ENCODE data around the gene SMYD4. TPM values are rescaled to one million over a fixed set of nuclear protein-coding genes. Genes with fewer than 3 reads are reported as not detected.

Gene SMYD4
- total RNA-seq, 4 donors from 2014 or later: 15.1 to 18.1 (median 16.7) TPM

DNA sequence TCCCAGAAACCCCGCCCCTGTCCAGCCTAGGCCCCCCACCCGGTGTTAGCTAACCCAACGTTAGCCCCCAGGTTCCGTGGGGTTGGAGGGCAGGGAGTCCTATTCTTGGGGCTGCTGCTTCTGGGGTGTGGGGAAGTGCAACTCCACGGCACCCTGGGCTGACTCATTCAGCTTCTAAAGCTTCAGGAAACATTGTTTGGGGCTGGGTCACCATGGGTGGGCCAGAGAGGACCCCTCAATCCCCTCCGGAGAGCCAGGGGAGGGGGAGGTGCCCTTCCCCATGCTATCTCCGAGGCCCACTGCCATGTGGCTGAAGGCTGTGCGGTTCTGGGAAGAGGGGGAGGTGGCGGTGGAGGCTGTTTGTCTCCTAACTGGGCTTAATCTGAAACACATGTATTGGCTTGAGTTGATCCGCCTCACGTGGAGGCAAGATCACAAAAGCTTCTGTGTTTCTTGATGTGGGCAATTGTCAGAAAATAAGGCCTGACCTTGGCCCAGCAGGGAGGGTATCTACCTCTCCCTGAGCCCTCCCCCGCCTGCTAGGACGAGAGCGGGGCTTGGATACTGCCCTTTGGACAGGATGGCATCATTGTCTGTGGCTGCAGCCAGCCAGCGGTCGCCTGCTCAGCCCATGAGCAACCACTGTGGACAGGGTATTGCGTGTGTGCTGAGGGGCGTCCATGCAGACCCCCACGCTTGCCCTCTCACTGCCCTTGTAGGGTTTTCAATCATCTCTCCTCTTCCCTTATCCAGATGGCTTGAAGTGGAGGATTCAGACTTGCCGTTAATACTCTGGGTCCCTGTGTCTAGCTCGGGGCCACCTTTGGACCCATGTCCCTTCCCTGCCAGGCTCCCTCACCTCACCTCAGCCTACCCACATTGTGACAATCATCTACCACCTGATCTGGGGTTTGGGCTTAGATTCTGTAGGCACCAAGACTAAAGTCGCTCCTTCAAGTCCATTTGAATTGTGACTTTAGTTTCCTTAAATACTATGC is 66.5 kb downstream of the SMYD4 start:
- Histone ChIP-seq H3K4me1 (peaks cover 39 to 47% of the 10 kb centered on the region in 2 donors), H3K27ac (peak overlapping the region; percentile 97 to 100 (median 98)), H3K9me3 (no peaks in the 10 kb centered on the region), H3K4me3 (peak overlapping the region; percentile 65 to 82 (median 74)), H3K27me3 (no peaks in the 10 kb centered on the region), H3K36me3 (no peaks in the 10 kb centered on the region)
- in situ Hi-C loops (cut with MboI; ENCODE audit: low sequenced_read_pairs in 4 of 4) (no loop called here), intact Hi-C loops (cut with DNase I; ENCODE audit: low total_unique reads) (loop anchor here (1.0 to 5.0 kb wide), 4 partner anchors 20 to 104 kb away; no protein-coding TSS in a partner anchor)
- ATAC-seq (peak; percentile 49 to 51), DNase-seq (peak; percentile 71 to 74)
- TF ChIP-seq, protein P1, sequence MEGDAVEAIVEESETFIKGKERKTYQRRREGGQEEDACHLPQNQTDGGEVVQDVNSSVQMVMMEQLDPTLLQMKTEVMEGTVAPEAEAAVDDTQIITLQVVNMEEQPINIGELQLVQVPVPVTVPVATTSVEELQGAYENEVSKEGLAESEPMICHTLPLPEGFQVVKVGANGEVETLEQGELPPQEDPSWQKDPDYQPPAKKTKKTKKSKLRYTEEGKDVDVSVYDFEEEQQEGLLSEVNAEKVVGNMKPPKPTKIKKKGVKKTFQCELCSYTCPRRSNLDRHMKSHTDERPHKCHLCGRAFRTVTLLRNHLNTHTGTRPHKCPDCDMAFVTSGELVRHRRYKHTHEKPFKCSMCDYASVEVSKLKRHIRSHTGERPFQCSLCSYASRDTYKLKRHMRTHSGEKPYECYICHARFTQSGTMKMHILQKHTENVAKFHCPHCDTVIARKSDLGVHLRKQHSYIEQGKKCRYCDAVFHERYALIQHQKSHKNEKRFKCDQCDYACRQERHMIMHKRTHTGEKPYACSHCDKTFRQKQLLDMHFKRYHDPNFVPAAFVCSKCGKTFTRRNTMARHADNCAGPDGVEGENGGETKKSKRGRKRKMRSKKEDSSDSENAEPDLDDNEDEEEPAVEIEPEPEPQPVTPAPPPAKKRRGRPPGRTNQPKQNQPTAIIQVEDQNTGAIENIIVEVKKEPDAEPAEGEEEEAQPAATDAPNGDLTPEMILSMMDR (IDR thresholded peaks at IDR 0.05 in 4 of 5, conservative IDR thresholded peaks at IDR 0.05 in 1 of 5): no peak
- peak; percentile 45 to 50 for TF ChIP-seq POLR2A (IDR thresholded peaks at IDR 0.05)

DNA sequence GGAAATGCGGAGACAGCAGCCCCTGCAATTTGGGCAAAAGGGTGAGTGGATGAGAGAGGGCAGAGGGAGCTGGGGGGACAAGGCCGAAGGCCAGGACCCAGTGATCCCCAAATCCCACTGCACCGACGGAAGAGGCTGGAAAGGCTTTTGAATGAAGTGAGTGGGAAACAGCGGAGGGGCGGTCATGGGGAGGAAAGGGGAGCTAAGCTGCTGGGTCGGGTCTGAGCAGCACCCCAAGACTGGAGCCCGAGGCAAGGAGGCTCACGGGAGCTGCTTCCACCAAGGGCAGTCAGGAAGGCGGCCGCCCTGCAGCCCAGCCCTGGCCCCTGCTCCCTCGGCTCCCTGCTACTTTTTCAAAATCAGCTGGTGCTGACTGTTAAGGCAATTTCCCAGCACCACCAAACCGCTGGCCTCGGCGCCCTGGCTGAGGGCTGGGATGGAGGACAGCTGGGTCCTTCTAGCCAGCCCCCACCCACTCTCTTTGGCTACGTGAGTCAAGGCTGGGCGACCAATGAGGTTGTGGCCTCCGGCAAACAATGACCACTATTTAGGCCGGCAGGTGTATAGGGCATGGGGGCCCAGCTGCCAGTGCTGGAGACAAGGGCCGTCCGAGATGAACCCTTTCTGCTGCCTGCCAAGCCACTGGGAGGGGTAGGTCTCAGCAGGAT is 67.3 kb downstream of the SMYD4 start:
- in situ Hi-C loops (cut with MboI; ENCODE audit: low sequenced_read_pairs in 4 of 4): no loop called here
- DNase-seq (peak; percentile 74 to 85), ATAC-seq (peak; percentile 55)
- no peaks in the 10 kb centered on the region for H3K36me3 ChIP-seq
- no peaks in the 10 kb centered on the region for H3K9me3 ChIP-seq
- TF ChIP-seq, protein P1 (IDR thresholded peaks at IDR 0.05 in 4 of 5, conservative IDR thresholded peaks at IDR 0.05 in 1 of 5): no peak
- TF ChIP-seq POLR2A (IDR thresholded peaks at IDR 0.05): peak; percentile 70 to 72
- peaks cover 38 to 42% of the 10 kb centered on the region in 2 donors for H3K4me1 ChIP-seq
- H3K27ac ChIP-seq: peak overlapping the region; percentile 97 to 100 (median 98)
- peak overlapping the region; percentile 65 to 82 (median 74) for H3K4me3 ChIP-seq
- intact Hi-C loops (cut with DNase I; ENCODE audit: low total_unique reads): loop anchor here (2.0 to 5.0 kb wide), 3 partner anchors 32 to 105 kb away; no protein-coding TSS in a partner anchor
- no peaks in the 10 kb centered on the region for H3K27me3 ChIP-seq

DNA sequence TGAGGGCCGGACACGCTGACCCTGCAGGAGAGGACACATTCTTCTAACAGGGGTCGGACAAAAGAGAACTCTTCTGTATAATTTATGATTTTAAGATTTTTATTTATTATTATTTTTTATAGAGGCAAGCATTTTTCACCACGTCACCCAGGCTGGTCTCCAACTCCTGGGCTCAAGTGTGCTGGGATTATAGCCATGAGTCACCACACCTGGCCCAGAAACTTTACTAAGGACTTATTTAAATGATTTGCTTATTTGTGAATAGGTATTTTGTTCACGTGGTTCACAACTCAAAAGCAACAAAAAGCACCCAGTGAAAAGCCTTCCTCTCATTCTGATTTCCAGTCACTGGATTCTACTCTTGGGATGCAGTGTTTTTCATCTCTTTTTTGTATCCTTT is 70.2 kb downstream of the SMYD4 start:
- Histone ChIP-seq H3K4me3 (no peak overlapping the region), H3K4me1 (peaks cover 27 to 28% of the 10 kb centered on the region in 2 donors), H3K27ac (peak overlapping the region; percentile 22 to 64 (median 38)), H3K27me3 (no peaks in the 10 kb centered on the region), H3K9me3 (no peaks in the 10 kb centered on the region), H3K36me3 (no peaks in the 10 kb centered on the region)
- ATAC-seq (no peak), DNase-seq (no peak)
- intact Hi-C loops (cut with DNase I; ENCODE audit: low total_unique reads) (no loop called here), in situ Hi-C loops (cut with MboI; ENCODE audit: low sequenced_read_pairs in 4 of 4) (no loop called here)
- TF ChIP-seq POLR2A (IDR thresholded peaks at IDR 0.05): no peak
- TF ChIP-seq, protein P1 (IDR thresholded peaks at IDR 0.05 in 4 of 5, conservative IDR thresholded peaks at IDR 0.05 in 1 of 5): no peak

DNA sequence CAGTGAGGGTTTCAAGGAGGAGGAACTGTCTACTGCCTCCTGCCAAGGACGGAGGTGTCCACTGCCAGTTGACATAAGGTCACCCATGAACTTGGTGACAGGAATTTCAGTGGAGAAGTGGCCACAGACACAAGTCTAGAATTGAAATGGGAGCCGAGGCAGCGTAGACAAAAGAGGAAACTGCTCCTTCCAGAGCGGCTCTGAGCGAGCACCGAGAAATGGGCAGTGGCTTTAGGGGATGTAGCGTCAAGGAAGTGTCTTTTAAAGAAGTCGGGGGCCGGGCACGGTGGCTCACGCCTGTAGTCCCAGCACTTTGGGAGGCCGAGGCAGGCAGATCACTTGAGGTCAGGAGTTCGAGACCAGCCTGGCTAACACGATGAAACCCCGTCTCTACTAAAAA is 70.9 kb downstream of the SMYD4 start:
- no peaks in the 10 kb centered on the region for H3K9me3 ChIP-seq
- H3K4me1 ChIP-seq: peaks cover 20 to 21% of the 10 kb centered on the region in 2 donors
- no peaks in the 10 kb centered on the region for H3K36me3 ChIP-seq
- TF ChIP-seq POLR2A (IDR thresholded peaks at IDR 0.05): no peak
- peak overlapping the region; percentile 22 to 64 (median 38) for H3K27ac ChIP-seq
- DNase-seq (no peak), ATAC-seq (no peak)
- H3K4me3 ChIP-seq: no peak overlapping the region
- intact Hi-C loops (cut with DNase I; ENCODE audit: low total_unique reads): no loop called here
- H3K27me3 ChIP-seq: no peaks in the 10 kb centered on the region
- in situ Hi-C loops (cut with MboI; ENCODE audit: low sequenced_read_pairs in 4 of 4): no loop called here
